Activated naive CD4-positive, alpha-beta T cell treated with anti-CD3 and anti-CD28 coated beads, Interleukin-2, amount 50 U/mL, for 24 hours (primary cell): ENCODE results near the gene PRKAG3.

Source experiments
- H3K27ac Mint-ChIP-seq: one replicate; pipeline ENCODE4 v1.8.0; 2021; ENCODE audit warnings: mild to moderate bottlenecking, mixed read lengths
- H3K27me3 Mint-ChIP-seq: one replicate; pipeline ENCODE4 v1.8.0; 2021; ENCODE audit warnings: mixed read lengths
- H3K36me3 Mint-ChIP-seq: one replicate; pipeline ENCODE4 v1.8.0; 2021; ENCODE audit warnings: mixed read lengths
- H3K4me1 Mint-ChIP-seq: one replicate; pipeline ENCODE4 v1.8.0; 2021; ENCODE audit warnings: mixed read lengths
- H3K4me3 Mint-ChIP-seq: one replicate; pipeline ENCODE4 v1.8.0; 2021; ENCODE audit warnings: mild to moderate bottlenecking, mixed read lengths
- H3K9me3 Mint-ChIP-seq: one replicate; pipeline ENCODE4 v1.8.0; 2021; ENCODE audit warnings: mixed read lengths

The PRKAG3 gene

GRCh38 chr2:218831378-218831990 is at the start of gene PRKAG3:
Gene PRKAG3 (minus strand): TSS chr2:218831803.
- Mint-ChIP-seq H3K4me1 (no peaks in the 10 kb centered on the region), H3K9me3 (no peaks in the 10 kb centered on the region), H3K4me3 (no peak within 1 kb of the TSS), H3K27me3 (peaks cover 27% of the 10 kb centered on the region), H3K27ac (no peak within 1 kb of the TSS), H3K36me3 (no peaks in the 10 kb centered on the region)

- Mint-ChIP-seq H3K9me3 (no peaks in the 10 kb centered on the region), H3K4me1 (peaks cover 63% of the 10 kb centered on the region), H3K36me3 (no peaks in the 10 kb centered on the region), H3K27ac (peak overlapping the region; percentile 52), H3K27me3 (peaks cover 1% of the 10 kb centered on the region), H3K4me3 (peak overlapping the region; percentile 72)
These were observed 49.4 kb upstream of the PRKAG3 start for GRCh38 chr2:218880859-218881594.

- Mint-ChIP-seq H3K9me3 (no peaks in the 10 kb centered on the region), H3K36me3 (no peaks in the 10 kb centered on the region), H3K27ac (peak within 1 kb of the TSS; percentile 56), H3K4me3 (peak within 1 kb of the TSS; percentile 87), H3K4me1 (peaks cover 57% of the 10 kb centered on the region), H3K27me3 (peaks cover 3% of the 10 kb centered on the region)
These were observed 48.7 kb upstream of the PRKAG3 start, which contains the start of gene WNT10A for GRCh38 chr2:218880102-218880858. Gene WNT10A (plus strand): TSS chr2:218880852. CDS start chr2:218880996, 144 bp downstream.

- no peaks in the 10 kb centered on the region for H3K9me3 Mint-ChIP-seq
These were observed 48.1 kb upstream of the PRKAG3 start for GRCh38 chr2:218879776-218880101.

GRCh38 chr2:218878926-218879761 is 47.5 kb upstream of the PRKAG3 start:
- H3K36me3 Mint-ChIP-seq, result no peaks in the 10 kb centered on the region
- no peak overlapping the region for H3K27ac Mint-ChIP-seq
- H3K9me3 Mint-ChIP-seq, result no peaks in the 10 kb centered on the region
- peak overlapping the region; percentile 87 for H3K4me3 Mint-ChIP-seq
- H3K4me1 Mint-ChIP-seq, result peaks cover 50% of the 10 kb centered on the region
- H3K27me3 Mint-ChIP-seq, result peaks cover 10% of the 10 kb centered on the region

More at GRCh38 chr2:218879776-218880101, 48.1 kb upstream of the PRKAG3 start:
- peak overlapping the region; percentile 87 for H3K4me3 Mint-ChIP-seq
- H3K4me1 Mint-ChIP-seq, result peaks cover 52% of the 10 kb centered on the region
- H3K27me3 Mint-ChIP-seq, result peaks cover 4% of the 10 kb centered on the region
- no peak overlapping the region for H3K27ac Mint-ChIP-seq
- no peaks in the 10 kb centered on the region for H3K36me3 Mint-ChIP-seq

GRCh38 chr2:218878486-218878885 is 46.9 kb upstream of the PRKAG3 start:
- Mint-ChIP-seq H3K27me3 (peaks cover 11% of the 10 kb centered on the region), H3K4me3 (no peak overlapping the region), H3K9me3 (no peaks in the 10 kb centered on the region), H3K36me3 (no peaks in the 10 kb centered on the region), H3K4me1 (peaks cover 51% of the 10 kb centered on the region), H3K27ac (no peak overlapping the region)

- H3K27ac Mint-ChIP-seq, result no peak overlapping the region
- no peak overlapping the region for H3K4me3 Mint-ChIP-seq
- peaks cover 51% of the 10 kb centered on the region for H3K4me1 Mint-ChIP-seq
These were observed 46.3 kb upstream of the PRKAG3 start for GRCh38 chr2:218877891-218878290.

GRCh38 chr2:218877331-218877730 is 45.7 kb upstream of the PRKAG3 start:
- Mint-ChIP-seq H3K36me3 (no peaks in the 10 kb centered on the region), H3K4me3 (no peak overlapping the region), H3K9me3 (no peaks in the 10 kb centered on the region), H3K4me1 (peaks cover 50% of the 10 kb centered on the region), H3K27me3 (peaks cover 14% of the 10 kb centered on the region), H3K27ac (no peak overlapping the region)

More at GRCh38 chr2:218877891-218878290, 46.3 kb upstream of the PRKAG3 start:
- H3K27me3 Mint-ChIP-seq, result peaks cover 13% of the 10 kb centered on the region
- H3K9me3 Mint-ChIP-seq, result no peaks in the 10 kb centered on the region
- no peaks in the 10 kb centered on the region for H3K36me3 Mint-ChIP-seq

- no peak overlapping the region for H3K4me3 Mint-ChIP-seq
- no peaks in the 10 kb centered on the region for H3K9me3 Mint-ChIP-seq
- H3K36me3 Mint-ChIP-seq, result no peaks in the 10 kb centered on the region
- peak overlapping the region; percentile 64 for H3K27ac Mint-ChIP-seq
- H3K4me1 Mint-ChIP-seq, result peaks cover 51% of the 10 kb centered on the region
- peaks cover 21% of the 10 kb centered on the region for H3K27me3 Mint-ChIP-seq
These were observed 45.1 kb upstream of the PRKAG3 start for GRCh38 chr2:218876562-218877219.

- Mint-ChIP-seq H3K27me3 (peaks cover 22% of the 10 kb centered on the region), H3K27ac (no peak overlapping the region), H3K36me3 (no peaks in the 10 kb centered on the region), H3K9me3 (no peaks in the 10 kb centered on the region), H3K4me3 (no peak overlapping the region), H3K4me1 (peaks cover 46% of the 10 kb centered on the region)
These were observed 44.2 kb upstream of the PRKAG3 start for GRCh38 chr2:218875692-218876246.

- peaks cover 22% of the 10 kb centered on the region for H3K27me3 Mint-ChIP-seq
- no peak overlapping the region for H3K27ac Mint-ChIP-seq
These were observed 42.0 kb upstream of the PRKAG3 start for GRCh38 chr2:218873359-218874194.

GRCh38 chr2:218872645-218873358 is 41.2 kb upstream of the PRKAG3 start:
- Mint-ChIP-seq H3K27ac (peak overlapping the region; percentile 17), H3K27me3 (peaks cover 22% of the 10 kb centered on the region)

More at GRCh38 chr2:218873359-218874194, 42.0 kb upstream of the PRKAG3 start:
- H3K9me3 Mint-ChIP-seq, result no peaks in the 10 kb centered on the region
- no peaks in the 10 kb centered on the region for H3K36me3 Mint-ChIP-seq
- peaks cover 33% of the 10 kb centered on the region for H3K4me1 Mint-ChIP-seq
- peak overlapping the region; percentile 52 for H3K4me3 Mint-ChIP-seq

More at GRCh38 chr2:218872645-218873358, 41.2 kb upstream of the PRKAG3 start:
- H3K4me1 Mint-ChIP-seq, result peaks cover 33% of the 10 kb centered on the region
- H3K36me3 Mint-ChIP-seq, result no peaks in the 10 kb centered on the region
- no peaks in the 10 kb centered on the region for H3K9me3 Mint-ChIP-seq
- peak overlapping the region; percentile 82 for H3K4me3 Mint-ChIP-seq
